H9 (cell line): ENCODE results near the gene VRK3. TPM values are rescaled to one million over a fixed set of nuclear protein-coding genes. Genes with fewer than 3 reads are reported as not detected.

ENCODE experiments used
- DNase-seq: peaks from one replicate; pipeline ENCODE4 v3.0.0-alpha.2; 2017
- H2AFZ ChIP-seq: one replicate; pipeline ENCODE4 v1.6.1; 2013; ENCODE audit warnings: mild to moderate bottlenecking, low read length, control low read depth, moderate library complexity
- H2AK5ac ChIP-seq: 2 replicates; pipeline ENCODE4 v1.6.1; 2013; ENCODE audit warnings: low read length, control low read depth, mixed read lengths; ENCODE audit not compliant: insufficient read length
- H2BK120ac ChIP-seq: one replicate; pipeline ENCODE4 v1.6.1; 2013; ENCODE audit warnings: low read depth, mild to moderate bottlenecking, low read length, control low read depth, inconsistent platforms; ENCODE audit not compliant: poor library complexity, severe bottlenecking
- H2BK12ac ChIP-seq: 2 replicates; pipeline ENCODE4 v1.6.1; 2013; ENCODE audit warnings: low read length, control low read depth, mixed read lengths, low read depth; ENCODE audit not compliant: insufficient read length
- H2BK15ac ChIP-seq: 2 replicates; pipeline ENCODE4 v1.6.1; 2013; ENCODE audit warnings: low read depth, low read length, control low read depth
- H2BK20ac ChIP-seq: one replicate; pipeline ENCODE4 v1.6.1; 2013; ENCODE audit warnings: low read depth, mild to moderate bottlenecking, low read length, control low read depth, inconsistent platforms; ENCODE audit not compliant: poor library complexity, severe bottlenecking
- H2BK5ac ChIP-seq: 2 replicates; pipeline ENCODE4 v1.6.1; 2013; ENCODE audit warnings: low read length, control low read depth, mixed read lengths; ENCODE audit not compliant: insufficient read length
- H3K14ac ChIP-seq: 2 replicates; pipeline ENCODE4 v1.6.1; 2013; ENCODE audit warnings: low read length, control low read depth; ENCODE audit not compliant: insufficient read depth
- H3K18ac ChIP-seq: 2 replicates; pipeline ENCODE4 v1.6.1; 2013; ENCODE audit warnings: low read depth, mild to moderate bottlenecking, mixed read lengths, low read length, control low read depth; ENCODE audit not compliant: insufficient read length
- H3K23ac ChIP-seq: 2 replicates; pipeline ENCODE4 v1.6.1; 2013; ENCODE audit warnings: low read length, control low read depth, mixed read lengths, low read depth; ENCODE audit not compliant: insufficient read length
- H3K23me2 ChIP-seq: 2 replicates; pipeline ENCODE4 v1.6.1; 2013; ENCODE audit warnings: low read depth, mild to moderate bottlenecking, mixed read lengths, low read length, control low read depth; ENCODE audit not compliant: insufficient read length, poor library complexity, severe bottlenecking
- H3K27ac ChIP-seq: 2 replicates; pipeline ENCODE4 v1.5.1; 2013; ENCODE audit warnings: low read length, control low read depth, mixed read lengths, low read depth; ENCODE audit not compliant: insufficient read length
- H3K27me3 ChIP-seq: 2 replicates; pipeline ENCODE4 v1.6.1; 2013; ENCODE audit warnings: low read length, control low read depth, inconsistent platforms; ENCODE audit not compliant: insufficient read depth
- H3K4ac ChIP-seq: 2 replicates; pipeline ENCODE4 v1.6.1; 2013; ENCODE audit warnings: low read depth, mild to moderate bottlenecking, control low read depth, inconsistent platforms, low read length, moderate library complexity
- H3K4me1 ChIP-seq: 2 replicates; pipeline ENCODE4 v1.6.1; 2013; ENCODE audit warnings: low read length, control low read depth, inconsistent platforms; ENCODE audit not compliant: insufficient read depth
- H3K4me2 ChIP-seq: 2 replicates; pipeline ENCODE4 v1.6.1; 2013; ENCODE audit warnings: low read length, control low read depth, mixed read lengths; ENCODE audit not compliant: insufficient read length, insufficient read depth
- H3K56ac ChIP-seq: 2 replicates; pipeline ENCODE4 v1.6.1; 2013; ENCODE audit warnings: low read depth, mild to moderate bottlenecking, mixed read lengths, low read length, control low read depth; ENCODE audit not compliant: insufficient read length
- H3K79me1 ChIP-seq: 2 replicates; pipeline ENCODE4 v1.6.1; 2013; ENCODE audit warnings: low read depth, mild to moderate bottlenecking, moderate library complexity, low read length, control low read depth, inconsistent platforms; ENCODE audit not compliant: insufficient read depth, poor library complexity, severe bottlenecking
- H3K79me2 ChIP-seq: 2 replicates; pipeline ENCODE4 v1.6.1; 2013; ENCODE audit warnings: low read length, control low read depth, inconsistent platforms; ENCODE audit not compliant: insufficient read depth
- H3K9ac ChIP-seq: 2 replicates; pipeline ENCODE4 v1.6.1; 2013; ENCODE audit warnings: low read length, control low read depth, mixed read lengths; ENCODE audit not compliant: insufficient read length; ENCODE audit errors: extremely low read depth
- H3K9me3 ChIP-seq: one replicate; pipeline ENCODE4 v1.6.1; 2013; ENCODE audit warnings: low read depth, low read length, inconsistent platforms; ENCODE audit not compliant: control insufficient read depth
- H3T11ph ChIP-seq: one replicate; pipeline ENCODE4 v1.6.1; 2013; ENCODE audit warnings: mild to moderate bottlenecking, low read length, control low read depth, inconsistent platforms
- H4K20me1 ChIP-seq: one replicate; pipeline ENCODE4 v1.6.1; 2013; ENCODE audit not compliant: control insufficient read depth, insufficient read length, insufficient read depth
- H4K5ac ChIP-seq: 2 replicates; pipeline ENCODE4 v1.6.1; 2013; ENCODE audit warnings: low read depth, mild to moderate bottlenecking, mixed read lengths, low read length, control low read depth; ENCODE audit not compliant: insufficient read length
- H4K8ac ChIP-seq: replicated peaks from 2 replicates; pipeline ENCODE4 v1.6.1; 2013; ENCODE audit warnings: low read length, control low read depth, mixed read lengths, low read depth; ENCODE audit not compliant: insufficient read length
- H4K91ac ChIP-seq: 2 replicates; pipeline ENCODE4 v1.6.1; 2013; ENCODE audit warnings: low read depth, mild to moderate bottlenecking, moderate library complexity, mixed read lengths, low read length, control low read depth; ENCODE audit not compliant: insufficient read length
- H3K27ac Mint-ChIP-seq, 3 experiments: 2 replicates in 2 of 3; 3 replicates in 1 of 3; pipeline ENCODE4 v1.8.0; 2020 to 2021; ENCODE audit warnings: mixed read lengths in 3 of 3, mild to moderate bottlenecking in 1 of 3, moderate library complexity in 1 of 3
- H3K27me3 Mint-ChIP-seq: 2 replicates; pipeline ENCODE4 v1.8.0; 2021; ENCODE audit warnings: low read depth, mild to moderate bottlenecking, moderate library complexity, mixed read lengths
- H3K36me3 Mint-ChIP-seq, 3 experiments: 2 replicates in 2 of 3; 3 replicates in 1 of 3; pipeline ENCODE4 v1.8.0; 2020 to 2021; ENCODE audit warnings: low read depth in 3 of 3, mixed read lengths in 3 of 3; ENCODE audit not compliant: insufficient read depth in 1 of 3
- H3K4me1 Mint-ChIP-seq, 2 experiments: 2 replicates each; pipeline ENCODE4 v1.8.0; 2020; ENCODE audit warnings: mixed read lengths in 2 of 2
- H3K4me3 Mint-ChIP-seq, 2 experiments: 2 replicates in 1 of 2; 3 replicates in 1 of 2; pipeline ENCODE4 v1.8.0; 2020 to 2021; ENCODE audit warnings: mild to moderate bottlenecking in 2 of 2, mixed read lengths in 2 of 2, moderate library complexity in 1 of 2
- H3K9me3 Mint-ChIP-seq, 2 experiments: 2 replicates in 1 of 2; 3 replicates in 1 of 2; pipeline ENCODE4 v1.8.0; 2020; ENCODE audit warnings: mild to moderate bottlenecking in 2 of 2, mixed read lengths in 2 of 2, moderate library complexity in 1 of 2
- CTCF ChIP-seq: fragments of 200-600 bp; sonication (generic); conservative IDR thresholded peaks from 3 replicates; pipeline ENCODE4 v1.8.0; 2021; ENCODE audit warnings: antibody characterized with exemption, mild to moderate bottlenecking
- WGBS: extraction: QIAGEN DNeasy Blood & Tissue Kit; methylation state at CpG from one replicate; pipeline ENCODE4 v1.1.7; 2013; ENCODE audit warnings: missing lambda C conversion rate, low lambda C conversion rate, mixed read lengths; ENCODE audit not compliant: insufficient read length; ENCODE audit errors: extremely low coverage; 5-methylcytosine and 5-hydroxymethylcytosine counted together
- total RNA-seq: library from RNA; stranded (reverse); gene quantifications from 2 replicates; pipeline ENCODE4 v1.2.1, GENCODE V29; 2021

VRK3 gene
- total RNA-seq, 1 experiment from 2014 or later, result 33.5 TPM

DNA sequence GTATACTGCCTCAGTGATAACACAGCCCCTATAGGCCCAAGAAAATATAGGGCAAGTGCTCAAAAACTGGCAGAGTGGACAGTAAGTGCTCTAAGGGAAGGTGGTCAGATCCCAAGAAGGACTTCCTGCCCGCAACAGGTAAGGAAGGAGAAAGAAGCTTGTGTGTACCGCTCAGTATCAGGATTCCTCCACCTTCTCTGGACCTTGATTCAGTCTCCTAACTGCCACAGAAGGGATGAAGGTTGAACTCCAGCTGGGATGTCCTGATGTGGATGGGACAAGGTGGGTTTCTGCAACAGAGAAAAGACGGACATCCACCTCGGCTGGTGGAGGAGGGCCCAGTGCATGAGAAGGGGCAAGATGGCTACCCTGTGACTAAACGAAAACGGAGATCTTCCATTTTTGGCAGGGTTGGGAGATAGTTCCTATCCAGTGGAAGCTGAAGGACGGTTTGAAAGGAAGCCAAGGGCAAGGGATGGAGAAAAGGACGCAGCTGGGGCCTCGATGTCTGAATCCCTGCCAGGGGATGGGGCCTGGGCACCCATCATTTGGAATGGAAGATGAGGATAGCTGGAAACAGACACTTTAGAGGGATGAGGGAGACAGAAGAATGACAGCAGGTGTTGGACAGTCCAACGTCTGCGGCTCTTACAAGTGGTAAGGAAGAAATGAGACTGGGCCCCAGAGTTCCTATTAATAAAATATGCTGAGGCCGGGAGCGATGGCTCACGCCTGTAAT is 97.5 kb downstream of the VRK3 start:
- no CpG with 5 or more reads among the region's 14 CpGs for WGBS
- Histone ChIP-seq H3K56ac (no peak overlapping the region), H3K9me3 (no peaks in the 10 kb centered on the region), H3K14ac (no peak overlapping the region), H3K4ac (no peak overlapping the region), H3K23me2 (peaks cover 10% of the 10 kb centered on the region), H4K20me1 (peaks cover 2% of the 10 kb centered on the region), H3K27me3 (no peaks in the 10 kb centered on the region), H2BK12ac (no peak overlapping the region), H2AK5ac (no peak overlapping the region), H3K79me1 (no peaks in the 10 kb centered on the region), H2AFZ (no peak overlapping the region), H3K27ac (no peak overlapping the region), H2BK15ac (no peak overlapping the region), H3T11ph (no peak overlapping the region), H3K23ac (no peak overlapping the region), H2BK20ac (no peak overlapping the region), H4K8ac (no peak overlapping the region), H3K4me2 (peak overlapping the region; percentile 44), H2BK120ac (no peak overlapping the region), H4K91ac (no peak overlapping the region), H3K4me1 (no peaks in the 10 kb centered on the region; the same call in 1 of the 2 replicates), H2BK5ac (no peak overlapping the region), H3K9ac (peak overlapping the region; percentile 28), H4K5ac (no peak overlapping the region), H3K79me2 (peaks cover 28% of the 10 kb centered on the region; the same call in 1 of the 2 replicates), H3K18ac (no peak overlapping the region)
- no peak for TF ChIP-seq CTCF
- Mint-ChIP-seq H3K9me3 (peaks cover 0 to 4% of the 10 kb centered on the region in 2 experiments; a peak in 3 of 5 replicates), H3K27me3 (peaks cover 3% of the 10 kb centered on the region), H3K4me1 (peaks cover 20 to 44% of the 10 kb centered on the region in 2 experiments), H3K36me3 (peaks cover 41 to 72% (median 54%) of the 10 kb centered on the region in 3 experiments; a peak in 6 of 7 replicates), H3K4me3 (peak overlapping the region; percentile 95 to 99), H3K27ac (peak overlapping the region; percentile 5 to 79 (median 38); a peak in 5 of 7 replicates)
- no peak for DNase-seq
